Thoracic aorta (tissue), 2 donors: Measurements from ENCODE around the gene RAMAC. TPM values are rescaled to one million over a fixed set of nuclear protein-coding genes. Genes with fewer than 3 reads are reported as not detected.

Experiments
- ATAC-seq: fragments of 150-250 bp; one replicate; pipeline ENCODE4 v1.8.0; 2017; ENCODE audit warnings: low read depth; ENCODE audit not compliant: insufficient number of reproducible peaks, low FRiP score
- DNase-seq: peaks from one replicate; pipeline ENCODE4 v3.0.0-alpha.2; 2020; ENCODE audit warnings: low spot score
- H3K27ac ChIP-seq, 2 donors: fragments of 200-600 bp; sonication (generic); 1 replicate in 1 of 2; 2 replicates in 1 of 2; pipeline ENCODE4 v1.5.1; 2016; ENCODE audit warnings: mild to moderate bottlenecking in 2 of 2, moderate library complexity in 2 of 2
- H3K27me3 ChIP-seq: fragments of 200-600 bp; sonication (generic); replicated peaks from 2 replicates; pipeline ENCODE4 v1.6.0; 2016; ENCODE audit warnings: mild to moderate bottlenecking; ENCODE audit not compliant: insufficient read depth
- H3K36me3 ChIP-seq: fragments of 200-600 bp; sonication (generic); one replicate; pipeline ENCODE4 v1.5.1; 2016
- H3K4me1 ChIP-seq, 2 donors: fragments of 200-600 bp; sonication (generic); 1 replicate in 1 of 2; 2 replicates in 1 of 2; pipeline versions ENCODE4 v1.5.1 to v1.6.0; 2016; ENCODE audit warnings: low read depth in 2 of 2, mild to moderate bottlenecking in 1 of 2; ENCODE audit not compliant: control insufficient read depth in 1 of 2
- H3K4me3 ChIP-seq: fragments of 200-600 bp; sonication (generic); 2 replicates; pipeline ENCODE4 v1.5.1; 2016; ENCODE audit warnings: mild to moderate bottlenecking
- H3K9me3 ChIP-seq: fragments of 200-600 bp; sonication (generic); 2 replicates; pipeline ENCODE4 v1.5.1; 2016
- total RNA-seq, 2 donors: library from RNA; depleted of rRNA; stranded (reverse); fragments of >200 nt; gene quantifications; one replicate each; pipeline versions ENCODE4 v1.1.0 to v1.2.3, GENCODE V29; 2016
- TF ChIP-seq, protein P1 (sequence below): fragments of 200-600 bp; sonication (generic); IDR thresholded peaks from one replicate; pipeline ENCODE4 v1.5.1; 2019; ENCODE audit warnings: antibody characterized with exemption

Gene RAMAC
- total RNA-seq, 2 donors from 2014 or later: 15.1 to 15.6 TPM

DNA sequence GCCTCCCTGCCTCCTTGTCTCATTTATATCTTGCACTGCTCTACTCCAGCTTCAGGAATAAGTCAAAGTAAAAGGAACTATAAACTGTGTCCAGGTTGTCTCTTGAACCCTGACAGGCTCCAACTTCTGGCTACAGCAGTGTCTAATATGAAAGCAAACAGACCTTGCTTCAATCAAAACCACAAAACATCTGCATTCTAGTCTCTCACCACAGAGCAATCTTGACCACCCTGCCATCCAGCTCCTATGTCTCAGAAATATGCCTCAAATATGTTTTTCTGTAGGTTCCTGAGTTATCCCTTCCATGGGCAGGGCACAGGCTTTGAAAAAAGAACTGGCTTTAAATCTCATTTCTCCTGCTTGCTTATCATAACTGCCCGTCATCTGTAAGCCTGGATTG, 13.0 kb upstream of the RAMAC start:
- ATAC-seq (no peak), DNase-seq (no peak)
- Histone ChIP-seq H3K27ac (no peak overlapping the region), H3K9me3 (no peaks in the 10 kb centered on the region), H3K36me3 (no peaks in the 10 kb centered on the region), H3K4me3 (no peak overlapping the region), H3K27me3 (no peaks in the 10 kb centered on the region), H3K4me1 (peaks cover 0 to 8% of the 10 kb centered on the region in 2 donors)
- TF ChIP-seq, protein P1, sequence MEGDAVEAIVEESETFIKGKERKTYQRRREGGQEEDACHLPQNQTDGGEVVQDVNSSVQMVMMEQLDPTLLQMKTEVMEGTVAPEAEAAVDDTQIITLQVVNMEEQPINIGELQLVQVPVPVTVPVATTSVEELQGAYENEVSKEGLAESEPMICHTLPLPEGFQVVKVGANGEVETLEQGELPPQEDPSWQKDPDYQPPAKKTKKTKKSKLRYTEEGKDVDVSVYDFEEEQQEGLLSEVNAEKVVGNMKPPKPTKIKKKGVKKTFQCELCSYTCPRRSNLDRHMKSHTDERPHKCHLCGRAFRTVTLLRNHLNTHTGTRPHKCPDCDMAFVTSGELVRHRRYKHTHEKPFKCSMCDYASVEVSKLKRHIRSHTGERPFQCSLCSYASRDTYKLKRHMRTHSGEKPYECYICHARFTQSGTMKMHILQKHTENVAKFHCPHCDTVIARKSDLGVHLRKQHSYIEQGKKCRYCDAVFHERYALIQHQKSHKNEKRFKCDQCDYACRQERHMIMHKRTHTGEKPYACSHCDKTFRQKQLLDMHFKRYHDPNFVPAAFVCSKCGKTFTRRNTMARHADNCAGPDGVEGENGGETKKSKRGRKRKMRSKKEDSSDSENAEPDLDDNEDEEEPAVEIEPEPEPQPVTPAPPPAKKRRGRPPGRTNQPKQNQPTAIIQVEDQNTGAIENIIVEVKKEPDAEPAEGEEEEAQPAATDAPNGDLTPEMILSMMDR: no peak

DNA sequence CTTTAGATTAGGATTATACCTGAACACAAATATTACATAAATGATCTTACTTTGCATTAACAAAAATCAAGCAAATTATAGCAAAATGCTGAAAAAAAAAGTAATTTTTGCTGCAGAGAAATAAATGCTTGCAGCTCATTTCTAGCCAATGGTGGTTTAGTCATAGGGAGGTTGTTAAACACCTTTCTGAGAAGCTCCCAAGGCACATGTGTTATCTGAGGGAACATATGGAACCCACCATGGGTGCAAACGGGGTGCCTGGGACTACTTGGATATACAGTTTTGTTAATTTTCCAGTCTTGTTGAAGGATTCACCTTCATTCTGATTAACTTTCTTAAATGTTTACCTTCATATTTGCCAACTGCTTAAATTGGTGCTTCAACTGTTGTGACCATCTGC, 8.9 kb upstream of the RAMAC start:
- Histone ChIP-seq H3K9me3 (no peaks in the 10 kb centered on the region), H3K27me3 (no peaks in the 10 kb centered on the region), H3K27ac (no peak overlapping the region), H3K4me1 (no peaks in the 10 kb centered on the region), H3K4me3 (no peak overlapping the region), H3K36me3 (no peaks in the 10 kb centered on the region)
- TF ChIP-seq, protein P1: no peak
- ATAC-seq (no peak), DNase-seq (no peak)

DNA sequence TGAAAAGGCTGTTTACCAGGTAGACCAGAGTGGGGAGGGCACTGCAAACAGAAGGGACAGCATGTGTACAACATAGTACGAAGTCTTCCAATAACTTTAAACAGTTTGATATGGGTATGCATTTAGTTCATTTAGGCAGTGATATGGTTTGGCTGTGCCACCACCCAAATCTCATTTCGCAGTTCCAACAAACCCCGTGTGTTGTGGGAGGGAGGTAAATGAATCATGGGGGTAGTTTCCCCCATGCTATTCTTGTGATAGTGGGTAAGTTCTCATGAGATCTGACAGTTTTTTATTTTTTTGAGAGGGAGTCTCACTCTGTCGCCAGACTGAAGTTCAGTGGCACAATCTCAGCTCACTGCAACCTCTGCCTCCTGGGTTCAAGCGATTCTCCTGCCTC, 7.6 kb upstream of the RAMAC start:
- no peaks in the 10 kb centered on the region for H3K36me3 ChIP-seq
- H3K4me1 ChIP-seq: no peaks in the 10 kb centered on the region
- TF ChIP-seq, protein P1: no peak
- H3K27me3 ChIP-seq: no peaks in the 10 kb centered on the region
- DNase-seq (no peak), ATAC-seq (no peak)
- H3K9me3 ChIP-seq: no peaks in the 10 kb centered on the region
- no peak overlapping the region for H3K4me3 ChIP-seq
- no peak overlapping the region for H3K27ac ChIP-seq

- H3K27me3 ChIP-seq: no peaks in the 10 kb centered on the region
- DNase-seq (no peak), ATAC-seq (no peak)
- no peak overlapping the region for H3K4me3 ChIP-seq
- TF ChIP-seq, protein P1: no peak
- no peaks in the 10 kb centered on the region for H3K36me3 ChIP-seq
- H3K9me3 ChIP-seq: no peaks in the 10 kb centered on the region
- no peak overlapping the region for H3K27ac ChIP-seq
- no peaks in the 10 kb centered on the region for H3K4me1 ChIP-seq
Measured at GRCh38 chr15:82979726-82980125, 6.3 kb upstream of the RAMAC start.

DNA sequence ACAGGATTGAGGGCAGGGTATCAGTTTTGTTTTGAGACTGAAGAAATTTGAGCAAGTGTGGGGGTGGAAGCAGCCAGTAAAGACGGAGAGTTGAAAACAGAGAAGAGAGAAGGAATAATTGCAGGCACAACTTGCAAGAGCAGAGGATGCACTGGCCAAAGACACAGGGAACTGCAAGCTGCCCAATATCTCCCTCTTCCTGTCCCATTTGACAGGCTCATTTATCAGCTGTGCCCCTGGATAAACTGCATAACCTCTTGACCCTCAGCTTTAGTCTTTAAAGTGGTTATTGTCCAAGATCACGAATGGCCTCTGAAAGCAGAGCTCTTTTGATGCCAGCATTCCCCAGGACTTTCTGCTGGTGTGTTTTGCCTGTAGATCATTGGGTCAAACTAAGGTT, 5.0 kb upstream of the RAMAC start:
- no peak overlapping the region for H3K4me3 ChIP-seq
- H3K9me3 ChIP-seq: no peaks in the 10 kb centered on the region
- DNase-seq: no peak
- no peaks in the 10 kb centered on the region for H3K36me3 ChIP-seq
- no peak overlapping the region for H3K27ac ChIP-seq
- no peaks in the 10 kb centered on the region for H3K27me3 ChIP-seq
- no peak for ATAC-seq
- peaks cover 0 to 3% of the 10 kb centered on the region in 2 donors for H3K4me1 ChIP-seq
- TF ChIP-seq, protein P1: no peak
